ENCODE measurements around the gene MVB12B.

MVB12B gene

GRCh38 chr9:126303488-126303887 lies 23.1 kb upstream of the MVB12B start:
- no peak for DNase-seq

- DNase-seq = no peak
Measured at GRCh38 chr9:126304207-126304970, 22.2 kb upstream of the MVB12B start.

GRCh38 chr9:126304971-126305320 lies 21.7 kb upstream of the MVB12B start:
- no peak for DNase-seq

GRCh38 chr9:126306071-126306647 lies 20.5 kb upstream of the MVB12B start:
- no peak for DNase-seq

- no peak for DNase-seq
Measured at GRCh38 chr9:126307322-126308061, 19.1 kb upstream of the MVB12B start.

GRCh38 chr9:126309427-126310189 lies 17.0 kb upstream of the MVB12B start:
- no peak for DNase-seq

GRCh38 chr9:126312584-126313551 lies 13.8 kb upstream of the MVB12B start:
- DNase-seq = no peak

GRCh38 chr9:126316085-126316655 lies 10.5 kb upstream of the MVB12B start:
- no peak for DNase-seq

- DNase-seq = peak; percentile 7
Measured at GRCh38 chr9:126317513-126317912, 9.1 kb upstream of the MVB12B start.

- DNase-seq = no peak
Measured at GRCh38 chr9:126318858-126319257, 7.8 kb upstream of the MVB12B start.

- DNase-seq = no peak
Measured at GRCh38 chr9:126319671-126320070, 7.0 kb upstream of the MVB12B start.

GRCh38 chr9:126320158-126320922 lies 6.3 kb upstream of the MVB12B start:
- DNase-seq = no peak

- DNase-seq = no peak
Measured at GRCh38 chr9:126321742-126322141, 4.9 kb upstream of the MVB12B start.

- no peak for DNase-seq
Measured at GRCh38 chr9:126325821-126326220, 808 bp upstream of the MVB12B start.

GRCh38 chr9:126327006-126327713 lies 531 bp downstream of the MVB12B start:
- peak; percentile 9 for DNase-seq

GRCh38 chr9:126327714-126328185 lies 1.1 kb downstream of the MVB12B start:
- no peak for DNase-seq

- DNase-seq = no peak
Measured at GRCh38 chr9:126328407-126328806, 1.8 kb downstream of the MVB12B start.

GRCh38 chr9:126329476-126330275 lies 3.0 kb downstream of the MVB12B start:
- DNase-seq = no peak

GRCh38 chr9:126330536-126330935 lies 3.9 kb downstream of the MVB12B start:
- DNase-seq = no peak

Data from effector CD8-positive, alpha-beta T cell (primary cell).